Left ventricle myocardium inferior (tissue), 1 donor: Measurements from ENCODE around the gene SGPP1. TPM values are rescaled to one million over a fixed set of nuclear protein-coding genes. Genes with fewer than 3 reads are reported as not detected.
"Not testable (repeated sequence)": the region's sequence is repeated elsewhere in the genome, so short reads cannot be mapped to it uniquely, and the experiment has no call there.

Source experiments
- DNase-seq: peaks from one replicate; pipeline ENCODE4 v3.0.0-alpha.2; 2020
- H3K27ac ChIP-seq: fragments of 200-600 bp; replicated peaks from 2 replicates; pipeline ENCODE4 v1.8.0; 2021
- H3K27me3 ChIP-seq: fragments of 200-600 bp; 2 replicates; pipeline ENCODE4 v1.8.0; 2021; ENCODE audit warnings: low read depth
- H3K36me3 ChIP-seq: fragments of 200-600 bp; 2 replicates; pipeline ENCODE4 v1.8.0; 2021
- H3K4me1 ChIP-seq: fragments of 200-600 bp; 2 replicates; pipeline ENCODE4 v1.8.0; 2021
- H3K4me3 ChIP-seq: fragments of 200-600 bp; 2 replicates; pipeline ENCODE4 v1.8.0; 2021; ENCODE audit warnings: mild to moderate bottlenecking, moderate library complexity
- H3K9me3 ChIP-seq: fragments of 200-600 bp; replicated peaks from 2 replicates; pipeline ENCODE4 v1.8.0; 2021
- CTCF ChIP-seq: fragments of 200-600 bp; IDR thresholded peaks from 2 replicates; pipeline ENCODE4 v1.8.0; 2021; ENCODE audit warnings: antibody characterized with exemption, mild to moderate bottlenecking, borderline replicate concordance
- intact Hi-C: fragments of 100-400 bp; cut with micrococcal nuclease; formaldehyde crosslinking; loops from one replicate; pipeline ENCODE4 v1.11.0; 2022
- total RNA-seq: library from RNA; stranded (reverse); fragmentation: NEBNext Ultra II Directional; extraction: Animal tissue kit (Norgen Biotek cat#: 25700); gene quantifications from one replicate; pipeline ENCODE4 v1.2.1, GENCODE V29; 2021
- donor health status: DM: no; HTN: yes; CAD: no; lungs with severe emphysema.

The SGPP1 gene
- total RNA-seq, 1 donor from 2014 or later = 4.6 TPM

- Histone ChIP-seq H3K4me3 (no peak overlapping the region), H3K27me3 (no peaks in the 10 kb centered on the region), H3K4me1 (no peaks in the 10 kb centered on the region), H3K9me3 (no peaks in the 10 kb centered on the region), H3K27ac (no peak overlapping the region), H3K36me3 (no peaks in the 10 kb centered on the region)
- TF ChIP-seq CTCF = no peak
- intact Hi-C loops = no loop called here
- no peak for DNase-seq
Measured at GRCh38 chr14:63663428-63664341, 64.2 kb downstream of the SGPP1 start.

GRCh38 chr14:63662776-63663175 lies 65.1 kb downstream of the SGPP1 start:
- intact Hi-C loops = no loop called here
- H3K27ac ChIP-seq = no peak overlapping the region
- no peaks in the 10 kb centered on the region for H3K27me3 ChIP-seq
- H3K4me3 ChIP-seq = no peak overlapping the region
- no peaks in the 10 kb centered on the region for H3K4me1 ChIP-seq
- H3K9me3 ChIP-seq = no peaks in the 10 kb centered on the region
- no peak for DNase-seq
- TF ChIP-seq CTCF = no peak
- H3K36me3 ChIP-seq = peaks cover 7% of the 10 kb centered on the region

- DNase-seq, intact Hi-C loops, H3K36me3 ChIP-seq, H3K27ac ChIP-seq, H3K27me3 ChIP-seq, H3K4me1 ChIP-seq, H3K4me3 ChIP-seq, H3K9me3 ChIP-seq: not testable (repeated sequence)
Measured at GRCh38 chr14:63661881-63662280, 66.0 kb downstream of the SGPP1 start.

- Histone ChIP-seq H3K9me3 (no peaks in the 10 kb centered on the region), H3K4me3 (no peak overlapping the region), H3K36me3 (peaks cover 7% of the 10 kb centered on the region), H3K27me3 (no peaks in the 10 kb centered on the region), H3K27ac (no peak overlapping the region), H3K4me1 (no peaks in the 10 kb centered on the region)
- DNase-seq = no peak
- intact Hi-C loops = no loop called here
- no peak for TF ChIP-seq CTCF
Measured at GRCh38 chr14:63659726-63660125, 68.1 kb downstream of the SGPP1 start.

GRCh38 chr14:63656194-63656593 lies 71.7 kb downstream of the SGPP1 start:
- H3K4me1 ChIP-seq = no peaks in the 10 kb centered on the region
- no peak overlapping the region for H3K27ac ChIP-seq
- no peak overlapping the region for H3K4me3 ChIP-seq
- intact Hi-C loops = no loop called here
- no peaks in the 10 kb centered on the region for H3K27me3 ChIP-seq
- no peak for TF ChIP-seq CTCF
- DNase-seq = no peak
- H3K9me3 ChIP-seq = no peaks in the 10 kb centered on the region
- H3K36me3 ChIP-seq = peaks cover 7% of the 10 kb centered on the region

GRCh38 chr14:63654936-63655335 lies 72.9 kb downstream of the SGPP1 start:
- no peak for TF ChIP-seq CTCF
- H3K4me1 ChIP-seq = no peaks in the 10 kb centered on the region
- intact Hi-C loops = no loop called here
- H3K9me3 ChIP-seq = no peaks in the 10 kb centered on the region
- H3K27me3 ChIP-seq = no peaks in the 10 kb centered on the region
- H3K4me3 ChIP-seq = no peak overlapping the region
- no peak for DNase-seq
- no peak overlapping the region for H3K27ac ChIP-seq
- H3K36me3 ChIP-seq = peaks cover 7% of the 10 kb centered on the region
